Lung microvascular endothelial cell (primary cell): ENCODE data around the gene EMC9. TPM values are rescaled to one million over a fixed set of nuclear protein-coding genes. Genes with fewer than 3 reads are reported as not detected.

Source experiments
- DNase-seq, 2 donors: peaks; one replicate each; pipeline versions ENCODE4 v3.0.0 to v3.0.0-alpha.2; 2010; ENCODE audit warnings: low read depth in 2 of 2
- total RNA-seq: library from RNA; depleted of rRNA; stranded (reverse); fragments of >200 nt; gene quantifications from 2 replicates; pipeline ENCODE4 v1.2.1, GENCODE V29; 2014

EMC9 gene
- total RNA-seq, 1 donor from 2014 or later = 20.4 TPM

GRCh38 chr14:24149302-24149969 is 8.0 kb upstream of the EMC9 start:
- no peak for DNase-seq

GRCh38 chr14:24147761-24148428 is 6.5 kb upstream of the EMC9 start:
- DNase-seq = no peak

- peak; percentile 97 to 98 for DNase-seq
These were observed 5.8 kb upstream of the EMC9 start, which contains the start of gene RNF31 for GRCh38 chr14:24146978-24147760. Gene RNF31, plus strand, starts transcription at chr14:24147498. Its CDS starts 201 bp downstream, at chr14:24147699.

DNA sequence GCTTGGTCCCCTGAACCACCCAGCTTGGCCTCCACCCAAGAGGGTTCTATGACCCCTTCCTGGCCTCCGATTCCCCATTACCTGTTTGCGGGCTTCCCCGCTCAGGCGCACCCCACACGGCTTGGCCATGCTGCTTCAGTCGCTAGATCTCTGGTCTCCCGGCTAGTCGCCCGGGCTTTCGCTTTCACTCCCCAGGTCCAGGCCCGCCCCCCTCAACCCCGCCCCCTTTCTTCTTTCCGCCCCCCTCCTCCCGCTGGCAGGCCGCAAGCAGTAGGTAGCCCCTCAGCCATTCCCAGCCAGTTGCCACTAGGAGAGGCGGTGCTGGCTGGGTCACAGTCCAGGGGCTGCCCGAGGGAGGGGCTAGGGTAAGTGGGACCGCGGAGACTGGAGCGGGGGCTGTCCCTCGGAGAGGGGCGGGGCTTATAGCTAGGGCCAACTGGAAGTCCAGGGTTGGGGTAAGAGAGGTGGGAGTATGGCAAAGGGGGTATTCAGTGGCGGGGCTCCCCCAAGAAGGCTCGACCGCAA is 5.1 kb upstream of the EMC9 start, which contains the start of gene PSME2:
Gene PSME2, minus strand, starts transcription at position 158 of the 525 bp plus-strand sequence. Its CDS starts 29 bp downstream, at position 129.
- peak; percentile 98 for DNase-seq

DNA sequence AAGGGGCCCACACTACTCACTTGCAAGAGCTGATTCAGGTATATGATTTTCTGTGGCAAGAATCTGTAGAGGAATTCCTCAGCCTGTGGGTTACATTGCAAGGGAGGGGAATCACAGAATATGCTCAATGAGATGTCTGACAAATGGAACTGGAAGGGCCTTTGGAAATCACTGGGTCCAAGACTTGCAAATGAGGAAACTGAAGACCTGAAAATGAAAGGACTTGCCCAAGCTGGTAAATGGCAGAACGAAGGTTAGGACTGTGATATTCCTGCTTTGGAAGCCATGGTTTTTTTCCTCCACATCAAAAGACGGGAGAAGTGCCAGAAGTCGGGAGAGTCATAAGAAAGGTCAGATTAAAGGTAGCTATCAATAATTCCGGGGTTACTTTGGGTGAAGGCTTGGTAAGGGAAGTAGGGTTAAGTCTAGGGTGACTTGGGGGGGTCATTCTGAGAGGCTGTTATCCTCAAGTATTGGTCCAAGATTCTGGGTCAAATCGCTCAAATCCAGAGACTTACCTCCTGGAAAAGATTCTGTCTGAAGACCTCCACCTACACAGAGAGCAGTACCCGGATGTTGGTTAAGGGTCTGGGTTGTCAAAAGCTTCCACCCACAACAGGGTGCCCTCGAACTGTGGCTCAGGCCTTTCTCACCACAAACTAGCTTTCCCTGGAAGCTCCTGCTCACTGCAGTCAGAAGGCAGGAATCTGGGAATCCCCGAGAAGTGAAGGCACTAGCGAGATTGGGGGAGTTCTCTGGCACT is 4.5 kb upstream of the EMC9 start:
- peak in 1 of 2 donors; percentile 8 for DNase-seq

DNA sequence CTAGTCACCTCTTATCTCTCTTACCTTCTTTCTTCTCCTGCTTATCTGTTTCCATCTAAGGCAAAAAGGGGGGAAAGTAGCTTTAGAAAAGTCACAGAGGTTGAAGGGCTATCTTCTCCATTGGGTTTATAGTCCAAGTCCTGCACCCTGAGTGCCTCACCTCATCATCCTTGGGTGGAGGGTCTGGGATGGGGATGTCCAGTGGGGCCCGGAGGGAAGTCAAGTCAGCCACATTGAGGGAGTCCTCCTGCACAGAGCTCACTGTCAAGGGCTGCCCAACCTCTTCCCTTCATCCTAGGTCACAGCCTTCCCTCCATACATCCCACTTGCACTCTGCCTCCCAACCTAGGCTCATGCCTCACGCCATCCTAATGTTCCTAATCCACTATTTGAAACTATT is 3.8 kb upstream of the EMC9 start:
- no peak for DNase-seq

- no peak for DNase-seq
These were observed 3.1 kb upstream of the EMC9 start for GRCh38 chr14:24144451-24144850.

GRCh38 chr14:24143511-24143910 is 2.1 kb upstream of the EMC9 start:
- no peak for DNase-seq

DNA sequence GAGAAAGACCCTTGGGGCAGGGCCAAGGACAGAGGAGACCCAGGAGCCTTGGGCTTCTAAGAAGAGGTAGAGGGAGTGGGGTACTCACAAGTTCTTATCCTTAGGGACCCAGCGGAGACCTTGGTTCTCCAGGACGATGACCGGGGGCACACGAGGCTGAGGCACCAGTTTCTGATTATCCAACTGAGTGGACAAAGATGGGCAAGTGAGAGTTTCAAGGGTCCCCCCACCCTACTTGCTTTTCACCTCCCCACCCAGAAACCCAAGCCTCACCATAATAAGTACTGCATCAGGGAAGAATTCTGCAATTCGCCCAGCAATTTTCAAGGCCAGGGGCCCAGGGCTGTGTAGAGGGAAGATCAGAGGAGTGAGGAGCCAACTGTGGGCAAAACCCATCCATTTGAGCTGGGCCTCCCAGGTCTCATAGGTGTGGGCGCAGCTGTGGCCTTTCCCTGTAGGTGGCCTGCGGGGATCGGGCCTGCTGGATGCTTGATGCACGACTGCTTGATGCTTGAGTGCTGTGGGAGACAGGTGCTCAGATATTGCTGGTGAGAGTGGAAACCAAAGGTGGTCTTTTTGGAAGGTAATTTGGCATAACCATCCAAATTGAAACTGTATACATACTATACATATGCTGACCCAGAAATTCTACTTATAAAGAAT is 2.0 kb downstream of the EMC9 start:
- no peak for DNase-seq

DNA sequence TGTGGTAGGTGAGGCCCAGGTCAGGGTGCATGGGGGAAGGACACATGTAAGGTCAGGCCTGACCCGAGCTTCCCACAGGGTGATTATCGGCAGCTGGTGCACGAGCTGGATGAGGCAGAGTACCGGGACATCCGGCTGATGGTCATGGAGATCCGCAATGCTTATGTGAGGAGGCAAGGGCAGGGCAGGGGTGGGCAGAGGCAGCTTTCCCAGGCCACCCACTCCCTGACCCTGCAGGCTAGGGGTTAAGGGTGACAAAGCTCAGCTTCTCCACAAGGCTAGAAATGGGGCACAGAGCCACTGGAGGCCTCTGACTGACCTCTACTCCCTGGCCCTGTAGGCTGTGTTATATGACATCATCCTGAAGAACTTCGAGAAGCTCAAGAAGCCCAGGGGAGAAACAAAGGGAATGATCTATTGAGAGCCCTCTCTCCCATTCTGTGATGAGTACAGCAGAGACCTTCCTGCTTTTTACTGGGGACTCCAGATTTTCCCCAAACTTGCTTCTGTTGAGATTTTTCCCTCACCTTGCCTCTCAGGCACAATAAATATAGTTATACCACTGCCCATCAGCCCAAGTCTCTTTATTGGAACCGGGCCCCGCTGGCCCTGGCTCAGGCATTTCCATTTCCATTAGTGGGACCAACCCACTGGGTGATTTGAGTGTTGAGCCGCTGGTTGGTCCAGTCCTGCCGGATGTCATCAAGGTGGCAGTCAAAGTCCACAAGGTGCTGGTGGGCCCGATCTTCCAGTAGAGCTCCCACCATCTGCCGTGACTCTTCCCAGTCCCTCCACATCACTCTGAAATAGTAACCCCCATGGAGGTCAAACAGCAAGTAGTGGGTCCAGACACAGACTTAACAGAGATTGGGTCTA is 2.8 kb downstream of the EMC9 start:
- DNase-seq = no peak

DNA sequence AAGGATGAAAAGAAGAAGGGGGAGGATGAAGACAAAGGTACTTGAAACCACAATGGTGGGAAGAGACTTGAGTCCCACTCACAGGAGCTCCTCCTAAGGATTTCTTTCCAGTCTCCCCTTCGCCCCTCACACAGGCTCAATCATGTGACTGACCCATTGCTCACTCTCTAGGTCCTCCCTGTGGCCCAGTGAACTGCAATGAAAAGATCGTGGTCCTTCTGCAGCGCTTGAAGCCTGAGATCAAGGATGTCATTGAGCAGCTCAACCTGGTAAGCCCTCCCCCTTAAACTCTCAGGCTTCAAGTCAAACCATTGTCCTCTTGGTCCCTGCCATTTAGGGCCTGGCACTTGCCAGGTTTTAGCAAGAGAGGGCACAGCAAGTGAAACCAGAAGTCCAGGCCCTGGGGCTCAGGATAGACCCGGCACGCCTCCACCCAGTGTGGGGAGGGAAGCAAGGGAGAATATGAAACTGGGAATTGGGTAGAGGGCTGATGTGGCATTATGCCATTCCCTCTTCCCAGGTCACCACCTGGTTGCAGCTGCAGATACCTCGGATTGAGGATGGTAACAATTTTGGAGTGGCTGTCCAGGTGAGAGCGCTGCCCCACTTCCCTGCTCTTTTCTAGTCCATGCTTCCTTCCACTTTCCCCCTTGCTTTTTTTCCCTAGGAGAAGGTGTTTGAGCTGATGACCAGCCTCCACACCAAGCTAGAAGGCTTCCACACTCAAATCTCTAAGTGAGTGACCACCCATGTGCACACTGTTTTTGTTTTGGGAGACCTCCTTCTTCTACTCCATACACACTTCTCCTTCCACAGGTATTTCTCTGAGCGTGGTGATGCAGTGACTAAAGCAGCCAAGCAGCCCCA is 3.6 kb downstream of the EMC9 start:
- no peak for DNase-seq

- no peak for DNase-seq
These were observed 4.5 kb downstream of the EMC9 start for GRCh38 chr14:24136684-24137528.

- peak; percentile 92 to 93 for DNase-seq
These were observed 5.3 kb downstream of the EMC9 start, which contains the start of gene PSME1 for GRCh38 chr14:24135834-24136683. Gene PSME1, plus strand, starts transcription at chr14:24136194. Its CDS starts 69 bp downstream, at chr14:24136263.

GRCh38 chr14:24135584-24135833 is 5.9 kb downstream of the EMC9 start:
- no peak for DNase-seq

GRCh38 chr14:24133735-24134134 is 7.7 kb downstream of the EMC9 start:
- DNase-seq = no peak

GRCh38 chr14:24132976-24133375 is 8.4 kb downstream of the EMC9 start:
- DNase-seq = no peak
